Raji (cell line): ENCODE data around the gene RUNX3.

ENCODE experiments used
- POLR2A ChIP-seq: IDR thresholded peaks from 2 replicates; pipeline ENCODE4 v1.6.1; 2011; ENCODE audit warnings: low read depth, low read length, control low read depth; ENCODE audit not compliant: insufficient read depth

The RUNX3 gene

DNA sequence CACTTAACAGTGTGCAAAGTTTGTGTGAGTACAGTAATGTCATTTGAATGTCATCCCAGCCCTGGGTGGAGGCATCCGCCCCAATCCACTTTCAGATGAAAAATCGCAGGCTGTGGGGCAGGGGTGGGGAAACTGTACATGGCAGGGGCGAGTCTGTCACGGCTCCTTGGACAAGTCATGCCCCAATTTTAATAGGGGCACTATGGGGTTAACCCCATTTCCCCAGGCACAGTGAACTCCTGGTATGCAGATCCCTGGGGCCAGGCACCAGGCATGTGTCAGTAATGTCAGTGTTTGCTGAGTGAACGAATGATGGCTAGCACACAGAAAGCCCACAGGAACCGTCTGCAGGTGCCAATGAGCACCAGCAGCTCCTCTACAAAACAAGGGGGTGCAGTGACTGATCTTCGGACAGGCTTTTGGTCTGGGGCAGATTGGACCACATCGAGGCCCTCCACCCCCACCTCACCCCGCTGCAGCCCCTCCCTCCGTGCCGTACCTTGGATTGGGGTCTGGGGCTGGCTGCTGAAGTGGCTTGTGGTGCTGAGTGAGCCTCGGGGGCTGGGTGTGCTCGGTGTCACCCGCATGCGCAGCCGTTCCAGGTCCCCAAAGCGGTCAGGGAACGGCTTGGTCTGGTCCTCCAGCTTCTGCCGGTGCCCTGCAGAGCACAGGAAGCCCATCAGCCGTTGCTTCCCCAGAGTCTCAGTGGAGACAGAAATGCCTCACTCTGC, 23.2 kb downstream of the RUNX3 start:
- no peak for TF ChIP-seq POLR2A

DNA sequence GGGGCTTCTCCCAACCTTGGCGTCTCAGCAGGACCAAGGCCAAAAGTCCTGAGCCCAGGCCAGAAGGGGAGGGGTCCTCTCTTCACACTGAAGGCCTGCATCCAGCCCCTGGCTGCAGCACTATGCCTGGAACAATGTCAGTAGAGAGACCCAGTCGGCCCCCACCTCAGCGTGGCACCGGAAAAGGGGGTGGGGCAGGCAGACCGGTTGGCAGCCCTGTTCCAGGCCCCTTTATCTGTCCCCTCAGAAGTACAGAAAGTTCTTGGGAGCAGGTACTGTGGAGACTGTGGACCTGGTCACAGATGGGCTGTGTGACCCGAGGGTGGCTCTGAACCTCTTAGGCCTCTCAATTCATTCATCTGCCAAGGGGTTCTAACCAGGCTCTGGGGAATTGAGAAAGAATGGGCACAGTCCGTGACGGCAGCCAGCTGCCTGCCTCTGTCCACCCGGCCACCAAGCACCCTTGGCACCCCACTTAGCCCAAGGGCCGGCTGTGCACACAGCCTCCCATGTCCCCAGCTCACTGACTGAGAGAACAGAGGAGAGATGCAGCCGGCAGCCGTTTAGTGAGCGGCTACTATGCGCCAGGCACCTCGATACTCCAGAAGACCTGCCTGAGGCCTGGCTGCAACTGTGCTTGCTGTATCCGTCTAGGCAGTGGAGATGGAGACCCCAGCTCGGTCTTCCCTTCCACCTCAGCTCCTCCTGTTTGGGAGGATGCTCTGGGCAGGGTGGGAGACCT, 23.9 kb downstream of the RUNX3 start:
- TF ChIP-seq POLR2A: no peak

DNA sequence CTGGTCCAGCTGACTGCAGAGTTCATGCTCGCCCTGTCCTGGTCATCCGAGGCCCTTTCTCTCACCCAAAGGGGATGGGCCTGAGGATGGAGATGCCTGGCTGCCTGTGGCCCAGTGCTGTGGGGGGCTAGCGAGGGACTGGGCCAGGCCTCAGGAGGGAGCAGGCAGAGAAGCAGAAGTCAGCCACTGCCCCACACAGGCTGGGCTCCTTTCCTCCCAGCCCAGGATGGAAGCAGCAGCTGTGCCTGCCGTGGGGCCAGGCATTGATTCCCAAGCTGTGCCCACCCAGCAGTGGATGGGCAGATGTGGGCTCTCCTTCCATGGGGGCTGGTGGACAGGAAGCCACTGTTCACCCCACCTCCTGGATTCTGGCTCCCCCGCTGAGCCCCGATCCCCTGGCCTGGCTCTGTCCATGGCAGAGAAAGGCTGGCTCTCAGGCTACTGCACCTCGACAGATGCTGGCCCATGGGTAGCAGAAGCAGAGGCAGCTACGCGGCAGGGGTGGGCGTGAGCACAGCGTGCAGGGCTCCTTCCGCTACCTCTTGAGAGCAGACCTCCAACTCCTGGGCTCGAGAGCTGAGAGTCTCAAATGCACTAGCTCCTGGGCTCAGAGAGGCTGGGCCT, 24.6 kb downstream of the RUNX3 start:
- TF ChIP-seq POLR2A: no peak

DNA sequence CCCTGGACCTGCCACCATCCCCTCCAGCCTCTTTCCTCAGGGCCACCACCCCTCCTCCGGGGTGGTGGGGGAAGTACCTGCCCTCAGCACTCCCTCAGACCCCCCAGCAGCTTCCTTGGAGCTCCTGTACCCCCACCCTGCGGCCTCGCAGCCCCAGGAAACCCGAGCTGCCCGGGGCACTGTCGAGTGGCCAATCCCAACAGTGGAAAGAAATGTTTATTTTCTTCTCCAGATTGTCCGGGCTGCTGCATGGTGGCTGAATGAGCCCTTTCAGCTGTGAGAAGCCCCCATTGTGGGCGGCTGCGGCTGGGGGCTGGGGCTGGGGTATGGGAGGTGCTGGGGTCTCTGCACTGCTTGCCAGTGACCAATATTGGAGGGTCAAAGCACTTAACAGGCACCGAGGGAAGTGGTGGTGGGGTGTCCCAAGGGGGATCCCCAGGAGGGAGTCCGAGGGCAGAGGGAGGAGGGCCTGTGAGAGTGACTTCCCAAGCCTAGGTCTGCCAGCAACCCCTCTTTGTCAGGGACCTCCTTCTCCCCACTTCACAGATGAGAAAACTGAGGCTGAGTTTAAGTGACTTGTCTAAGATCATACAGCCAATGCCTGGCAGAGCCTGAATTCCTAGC, 25.2 kb downstream of the RUNX3 start:
- no peak for TF ChIP-seq POLR2A

DNA sequence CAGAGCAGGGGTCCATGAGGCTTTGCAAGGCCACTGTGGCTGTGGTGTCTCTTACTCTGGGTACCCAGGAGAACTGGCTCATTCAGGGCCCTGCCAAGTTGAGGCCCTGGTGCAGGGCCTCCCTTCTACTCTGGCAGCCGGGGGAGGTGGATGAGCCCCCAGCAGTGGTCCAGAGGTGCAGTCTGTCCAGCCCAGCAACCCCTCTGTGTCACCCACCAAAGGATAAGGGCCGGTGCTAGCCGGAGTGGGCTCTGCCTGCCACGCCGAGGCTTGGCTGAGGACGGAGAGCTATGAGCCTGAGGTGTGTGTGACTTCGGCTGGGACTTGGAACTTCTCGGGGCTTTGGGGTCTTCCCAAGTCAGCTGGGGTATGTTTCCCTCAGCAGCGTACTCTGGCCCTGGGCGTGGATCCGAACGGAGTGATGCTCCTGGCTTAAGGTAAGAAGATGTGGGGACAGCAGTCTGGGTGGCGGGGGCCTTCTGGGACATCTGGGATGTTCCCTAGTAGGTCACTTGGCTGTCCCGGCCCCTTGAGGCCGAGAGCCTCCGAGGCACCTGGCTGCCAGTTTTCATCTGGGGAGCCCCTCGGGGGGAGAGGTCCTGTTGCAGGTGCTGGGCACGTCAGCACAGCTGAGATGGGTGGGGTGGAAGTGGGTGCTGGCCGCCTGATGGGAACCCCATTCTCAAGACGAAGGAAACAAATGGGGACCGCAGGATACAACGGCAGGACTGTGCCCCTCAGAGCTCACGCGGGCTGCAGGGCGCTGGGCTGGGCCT, 25.9 kb downstream of the RUNX3 start:
- no peak for TF ChIP-seq POLR2A

DNA sequence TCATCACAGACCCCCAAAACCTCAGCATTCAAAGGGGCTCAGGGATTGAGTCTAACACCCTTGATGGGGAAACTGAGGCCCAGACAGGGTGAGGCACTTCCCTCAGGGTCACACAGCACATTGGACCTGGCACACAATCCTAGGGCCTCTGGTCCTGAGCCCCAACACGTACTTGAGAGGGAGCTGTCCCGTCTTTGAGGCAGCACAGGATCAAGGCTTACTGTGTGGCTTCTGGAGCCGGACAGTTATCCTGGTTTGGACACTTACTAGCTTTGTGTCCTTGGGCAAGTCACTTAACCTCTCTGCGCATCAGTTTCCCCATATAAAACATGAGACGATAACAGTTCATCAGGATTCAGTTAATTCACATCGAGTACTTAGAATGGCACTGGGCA, 26.5 kb downstream of the RUNX3 start:
- no peak for TF ChIP-seq POLR2A

DNA sequence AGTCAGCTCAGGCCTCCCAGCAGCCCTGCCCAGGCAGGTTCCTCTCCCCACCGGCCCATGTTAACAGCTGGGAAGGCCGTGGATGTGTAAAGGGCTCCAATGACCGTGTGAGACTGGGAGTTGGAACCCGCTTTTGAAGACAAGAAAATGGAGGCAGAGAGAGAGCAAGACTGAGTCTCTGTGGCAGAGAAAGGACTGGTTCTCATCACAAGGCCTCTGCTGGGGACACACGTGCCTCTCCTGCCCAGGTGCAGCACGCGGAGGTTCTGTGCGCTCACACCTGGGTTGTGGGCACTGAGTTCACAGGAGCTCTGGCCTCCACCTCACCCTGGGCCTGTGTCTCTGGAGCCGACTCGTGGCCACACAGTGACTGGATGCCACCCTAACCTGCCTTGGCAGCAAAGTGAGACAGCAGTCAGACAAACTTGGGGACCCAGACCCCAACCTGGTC, 27.0 kb downstream of the RUNX3 start:
- no peak for TF ChIP-seq POLR2A

DNA sequence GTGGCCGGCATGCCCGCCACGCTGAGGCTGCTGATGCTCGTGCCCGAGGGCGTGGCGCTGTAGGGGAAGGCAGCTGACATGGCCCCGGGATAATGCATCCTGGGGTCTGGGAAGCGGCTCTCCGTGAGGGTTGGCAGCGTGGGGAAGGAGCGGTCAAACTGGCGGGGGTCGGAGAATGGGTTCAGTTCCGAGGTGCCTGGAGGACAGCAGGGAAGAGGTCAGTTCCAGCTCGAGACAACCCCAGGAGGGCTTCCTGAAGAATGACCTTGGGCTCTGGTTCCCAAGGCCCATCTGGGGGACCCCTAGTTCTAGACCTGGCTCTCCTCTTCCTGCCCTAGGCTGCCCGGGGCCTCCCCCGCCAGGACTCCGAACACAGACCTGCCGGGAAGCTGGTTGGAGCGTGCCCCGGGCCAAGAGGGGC, 27.6 kb downstream of the RUNX3 start:
- no peak for TF ChIP-seq POLR2A

DNA sequence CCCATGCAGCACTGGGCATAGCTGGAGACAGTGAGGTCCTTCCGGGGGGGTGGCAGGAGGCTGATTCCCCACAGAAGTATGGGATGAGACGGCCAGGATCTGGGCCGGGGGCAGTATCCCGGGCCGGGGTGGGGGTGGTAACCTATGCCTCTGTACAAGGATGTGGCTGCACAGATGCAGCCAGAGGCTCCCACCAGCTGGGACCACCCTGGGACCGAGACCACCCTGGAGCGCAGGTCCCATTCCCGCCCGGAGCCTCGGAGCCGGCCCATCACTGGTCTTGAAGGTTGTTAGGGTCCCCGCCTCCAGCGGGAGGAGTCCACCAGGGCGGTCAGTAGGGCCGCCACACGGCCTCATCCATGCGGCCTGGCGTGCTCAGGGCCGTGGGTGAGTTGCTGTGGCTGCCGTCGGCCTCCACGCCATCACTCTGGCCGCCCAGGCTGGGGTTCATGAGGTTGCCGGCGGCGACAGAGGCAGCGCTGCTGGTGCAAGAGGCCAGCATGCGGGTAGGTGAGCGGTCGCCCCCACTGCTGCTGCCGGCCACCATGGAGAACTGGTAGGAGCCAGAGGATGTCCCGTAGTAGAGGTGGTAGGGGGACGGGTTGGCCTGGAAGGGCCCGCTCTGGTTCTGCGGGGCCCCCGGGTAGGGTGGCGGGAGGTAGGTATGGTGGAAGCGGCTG, 28.1 kb downstream of the RUNX3 start:
- no peak for TF ChIP-seq POLR2A

DNA sequence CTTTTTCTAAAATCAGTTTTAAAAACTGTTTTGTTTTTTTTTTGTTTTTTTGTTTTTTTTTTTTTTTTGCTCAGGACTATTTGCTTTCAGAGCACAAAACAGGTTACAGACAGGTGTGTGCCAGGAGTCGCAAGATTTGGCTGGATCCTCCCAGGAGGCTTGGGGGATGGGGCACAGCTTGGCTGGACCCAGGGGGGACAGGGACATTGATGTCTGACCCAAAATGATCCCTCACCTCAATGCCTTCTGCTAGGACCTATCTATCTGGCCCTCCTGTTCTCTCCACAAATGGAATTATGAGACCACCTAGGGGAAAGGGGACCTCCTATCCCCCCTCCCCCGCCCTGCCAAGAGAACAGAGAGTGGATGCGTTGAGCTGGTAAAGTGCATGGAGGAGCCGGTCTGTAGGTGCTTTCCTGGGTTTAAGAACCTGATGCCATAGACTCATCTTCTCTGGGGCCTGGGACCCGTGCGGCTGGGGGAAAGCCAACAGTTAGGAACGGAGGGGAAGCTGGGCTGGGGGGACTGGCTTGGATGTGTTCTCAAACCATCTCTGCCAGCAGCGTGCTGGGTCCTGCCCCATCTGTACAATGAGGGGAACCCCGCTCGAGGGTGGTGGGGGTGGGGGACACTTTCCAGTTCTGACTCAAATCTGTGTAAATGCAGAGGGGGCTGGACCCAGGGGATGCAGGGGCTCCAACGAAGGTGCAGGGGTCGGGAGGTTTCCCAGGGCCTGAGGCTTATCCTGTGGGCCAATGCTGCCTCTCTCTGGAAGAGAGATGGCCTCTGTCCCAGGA, 28.9 kb downstream of the RUNX3 start:
- no peak for TF ChIP-seq POLR2A

DNA sequence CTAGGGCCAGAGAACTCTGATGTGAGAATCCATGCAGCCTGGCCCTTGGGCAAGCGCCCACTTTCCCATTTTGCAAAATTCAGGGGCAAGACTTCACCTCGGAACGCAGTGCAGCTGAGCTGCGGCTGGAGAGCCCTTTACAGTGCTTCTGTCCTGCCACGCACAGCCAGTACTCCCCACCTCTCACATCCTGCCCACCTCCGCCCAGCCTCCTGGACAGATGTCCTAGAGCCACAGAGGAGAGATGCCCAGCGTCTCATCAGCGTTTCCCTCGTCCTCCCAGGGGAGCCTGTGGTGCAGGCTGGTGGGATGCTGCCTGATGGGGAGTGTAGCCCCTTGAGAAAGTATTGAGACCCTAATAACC, 29.6 kb downstream of the RUNX3 start:
- TF ChIP-seq POLR2A: 0 out of 2 replicates have a peak, but pooled peaks have one; percentile 17

DNA sequence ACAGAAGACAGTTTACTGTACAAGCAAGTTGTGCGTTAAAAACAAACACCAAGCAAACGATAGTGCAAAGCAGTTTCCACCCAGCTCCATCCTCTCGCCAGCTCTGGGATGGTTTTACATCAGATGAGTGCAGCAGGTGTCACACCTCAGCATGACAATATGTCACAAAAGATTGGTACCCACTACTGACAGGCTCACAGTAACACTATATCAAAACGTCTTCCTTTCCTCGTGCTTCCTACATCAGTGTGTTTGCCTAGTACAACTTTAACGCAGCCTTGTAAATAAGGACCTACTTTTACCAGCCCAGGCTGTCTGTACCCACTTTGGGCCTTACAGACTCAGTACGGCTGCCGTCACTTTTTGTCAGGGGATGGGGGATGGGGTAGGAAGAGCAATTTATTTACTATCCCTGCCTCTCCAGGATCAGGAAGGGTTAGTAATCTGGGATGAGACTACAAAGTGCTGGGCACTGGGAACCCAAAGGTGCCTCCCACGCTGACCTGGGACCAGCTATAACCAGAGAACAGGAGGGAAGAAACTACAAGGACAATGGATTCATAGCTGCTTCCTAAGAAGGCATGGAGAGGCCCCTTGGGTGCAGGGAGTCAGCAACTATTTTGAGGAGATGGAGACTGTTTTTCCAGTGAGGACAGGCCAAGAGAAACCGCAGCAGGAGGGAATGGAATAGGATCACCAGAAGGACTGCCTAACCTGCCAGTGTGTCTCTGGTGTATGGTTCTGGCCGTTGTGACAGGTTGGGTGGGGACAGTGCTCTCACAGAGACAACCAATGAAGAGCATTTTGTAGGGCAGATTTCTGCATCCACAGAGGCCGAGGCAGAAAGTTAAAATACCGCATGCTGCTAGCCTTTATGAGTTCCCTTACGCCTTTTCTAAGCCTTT, 30.2 kb downstream of the RUNX3 start:
- TF ChIP-seq POLR2A: peak; percentile 17; the same call in 1 of the 2 replicates
